Epithelial cell of proximal tubule (primary cell): ENCODE results near the gene OR2AT4. TPM values are rescaled to one million over a fixed set of nuclear protein-coding genes. Genes with fewer than 3 reads are reported as not detected.

Source experiments
- DNase-seq: peaks from one replicate; pipeline ENCODE4 v3.0.0-alpha.2; 2011; ENCODE audit warnings: low read depth
- H3K4me3 ChIP-seq: 2 replicates; pipeline ENCODE4 v1.5.1; 2011; ENCODE audit warnings: low read depth, mild to moderate bottlenecking, low read length
- CTCF ChIP-seq: conservative IDR thresholded peaks from 2 replicates; pipeline ENCODE4 v1.5.1; 2012; ENCODE audit warnings: low read depth, mild to moderate bottlenecking, low read length
- total RNA-seq: library from RNA; depleted of rRNA; stranded (reverse); fragments of >200 nt; gene quantifications from 2 replicates; pipeline ENCODE4 v1.2.3, GENCODE V29; 2015

Gene OR2AT4
- total RNA-seq, 1 donor from 2014 or later: not detected

GRCh38 chr11:75141166-75141565, 44.5 kb upstream of the OR2AT4 start:
- H3K4me3 ChIP-seq: no peak overlapping the region
- no peak for TF ChIP-seq CTCF
- DNase-seq: no peak

DNA sequence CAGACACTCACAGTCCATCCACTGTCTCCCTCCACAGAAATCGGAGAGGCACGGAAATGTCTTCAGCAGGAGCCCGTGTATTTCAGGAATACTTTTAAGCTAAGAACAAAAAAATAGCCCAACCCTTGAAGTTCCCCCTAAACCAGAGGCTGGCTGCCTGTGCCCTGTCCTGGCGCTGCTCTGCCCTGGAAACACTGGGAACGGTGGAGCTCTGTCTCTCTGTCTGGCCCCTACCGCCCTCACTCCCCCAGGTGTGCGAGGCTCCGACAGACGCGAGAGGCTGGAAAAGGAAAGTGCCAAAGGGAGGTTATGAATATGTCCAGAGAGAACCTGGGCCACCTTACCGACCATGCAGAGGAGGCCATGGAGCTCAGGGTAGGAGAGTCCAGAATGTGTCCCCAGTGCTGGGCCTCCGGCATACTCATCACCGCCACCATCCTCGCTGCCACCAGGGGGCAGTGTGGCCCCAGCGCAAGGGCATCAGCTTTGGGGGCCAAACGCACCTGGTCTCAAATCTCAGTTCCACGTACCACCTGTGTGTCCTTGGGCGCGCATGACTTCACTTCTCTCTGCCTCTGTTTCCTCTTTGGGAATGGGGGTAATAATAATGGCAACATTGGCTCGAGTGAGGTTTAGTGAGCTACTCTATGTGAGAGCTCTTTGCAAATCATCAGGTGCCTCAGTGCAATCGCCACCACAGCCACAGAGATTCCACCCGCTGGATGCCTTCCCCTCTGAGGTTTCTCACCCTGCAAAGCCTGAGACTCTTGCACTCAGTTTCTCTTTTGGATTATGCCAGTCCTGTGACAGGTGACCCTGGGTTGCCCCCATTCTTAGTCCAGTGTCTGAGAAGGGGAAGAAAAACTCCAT, 43.8 kb upstream of the OR2AT4 start:
- peak; percentile 94 for TF ChIP-seq CTCF
- no peak overlapping the region for H3K4me3 ChIP-seq
- DNase-seq: no peak

- TF ChIP-seq CTCF: no peak
- H3K4me3 ChIP-seq: no peak overlapping the region
Measured at GRCh38 chr11:75135651-75136050, 39.0 kb upstream of the OR2AT4 start.

GRCh38 chr11:75135021-75135650, 38.5 kb upstream of the OR2AT4 start:
- no peak for DNase-seq
- TF ChIP-seq CTCF: no peak
- no peak overlapping the region for H3K4me3 ChIP-seq

More at GRCh38 chr11:75135651-75136050, 39.0 kb upstream of the OR2AT4 start:
- no peak for DNase-seq

- no peak overlapping the region for H3K4me3 ChIP-seq
- no peak for TF ChIP-seq CTCF
- DNase-seq: no peak
Measured at GRCh38 chr11:75133976-75134375, 37.3 kb upstream of the OR2AT4 start.

DNA sequence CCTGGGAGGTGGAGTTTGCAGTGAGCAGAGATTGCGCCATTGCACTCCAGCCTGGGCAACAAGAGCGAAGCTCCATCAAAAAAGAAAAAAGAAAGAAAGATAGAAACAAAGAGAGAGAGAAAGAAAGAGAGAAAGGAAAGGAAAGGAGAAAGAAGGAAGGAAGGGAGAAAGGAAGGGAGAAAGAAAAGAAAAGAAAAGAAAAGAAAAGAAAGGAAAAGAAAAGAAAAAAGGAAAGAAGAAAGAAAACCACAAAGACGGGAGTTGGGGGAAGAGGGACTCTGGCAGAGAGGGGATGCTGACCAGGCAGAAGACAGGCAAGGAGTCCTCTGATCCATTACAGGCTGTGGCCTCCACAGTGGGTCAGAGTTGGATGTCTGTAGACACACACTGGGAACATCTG, 35.4 kb upstream of the OR2AT4 start:
- TF ChIP-seq CTCF: no peak
- no peak for DNase-seq
- no peak overlapping the region for H3K4me3 ChIP-seq
